H9 (cell line): ENCODE results near the gene HDAC5. TPM values are rescaled to one million over a fixed set of nuclear protein-coding genes. Genes with fewer than 3 reads are reported as not detected.

Experiments
- DNase-seq: peaks from one replicate; pipeline ENCODE4 v3.0.0-alpha.2; 2017
- H2AFZ ChIP-seq: one replicate; pipeline ENCODE4 v1.6.1; 2013; ENCODE audit warnings: mild to moderate bottlenecking, low read length, control low read depth, moderate library complexity
- H2AK5ac ChIP-seq: 2 replicates; pipeline ENCODE4 v1.6.1; 2013; ENCODE audit warnings: low read length, control low read depth, mixed read lengths; ENCODE audit not compliant: insufficient read length
- H2BK120ac ChIP-seq: one replicate; pipeline ENCODE4 v1.6.1; 2013; ENCODE audit warnings: low read depth, mild to moderate bottlenecking, low read length, control low read depth, inconsistent platforms; ENCODE audit not compliant: poor library complexity, severe bottlenecking
- H2BK12ac ChIP-seq: 2 replicates; pipeline ENCODE4 v1.6.1; 2013; ENCODE audit warnings: low read length, control low read depth, mixed read lengths, low read depth; ENCODE audit not compliant: insufficient read length
- H2BK15ac ChIP-seq: 2 replicates; pipeline ENCODE4 v1.6.1; 2013; ENCODE audit warnings: low read depth, low read length, control low read depth
- H2BK20ac ChIP-seq: one replicate; pipeline ENCODE4 v1.6.1; 2013; ENCODE audit warnings: low read depth, mild to moderate bottlenecking, low read length, control low read depth, inconsistent platforms; ENCODE audit not compliant: poor library complexity, severe bottlenecking
- H2BK5ac ChIP-seq: 2 replicates; pipeline ENCODE4 v1.6.1; 2013; ENCODE audit warnings: low read length, control low read depth, mixed read lengths; ENCODE audit not compliant: insufficient read length
- H3K14ac ChIP-seq: 2 replicates; pipeline ENCODE4 v1.6.1; 2013; ENCODE audit warnings: low read length, control low read depth; ENCODE audit not compliant: insufficient read depth
- H3K18ac ChIP-seq: 2 replicates; pipeline ENCODE4 v1.6.1; 2013; ENCODE audit warnings: low read depth, mild to moderate bottlenecking, mixed read lengths, low read length, control low read depth; ENCODE audit not compliant: insufficient read length
- H3K23ac ChIP-seq: 2 replicates; pipeline ENCODE4 v1.6.1; 2013; ENCODE audit warnings: low read length, control low read depth, mixed read lengths, low read depth; ENCODE audit not compliant: insufficient read length
- H3K23me2 ChIP-seq: 2 replicates; pipeline ENCODE4 v1.6.1; 2013; ENCODE audit warnings: low read depth, mild to moderate bottlenecking, mixed read lengths, low read length, control low read depth; ENCODE audit not compliant: insufficient read length, poor library complexity, severe bottlenecking
- H3K27ac ChIP-seq: 2 replicates; pipeline ENCODE4 v1.5.1; 2013; ENCODE audit warnings: low read length, control low read depth, mixed read lengths, low read depth; ENCODE audit not compliant: insufficient read length
- H3K27me3 ChIP-seq: 2 replicates; pipeline ENCODE4 v1.6.1; 2013; ENCODE audit warnings: low read length, control low read depth, inconsistent platforms; ENCODE audit not compliant: insufficient read depth
- H3K4ac ChIP-seq: 2 replicates; pipeline ENCODE4 v1.6.1; 2013; ENCODE audit warnings: low read depth, mild to moderate bottlenecking, control low read depth, inconsistent platforms, low read length, moderate library complexity
- H3K4me1 ChIP-seq: 2 replicates; pipeline ENCODE4 v1.6.1; 2013; ENCODE audit warnings: low read length, control low read depth, inconsistent platforms; ENCODE audit not compliant: insufficient read depth
- H3K4me2 ChIP-seq: 2 replicates; pipeline ENCODE4 v1.6.1; 2013; ENCODE audit warnings: low read length, control low read depth, mixed read lengths; ENCODE audit not compliant: insufficient read length, insufficient read depth
- H3K56ac ChIP-seq: 2 replicates; pipeline ENCODE4 v1.6.1; 2013; ENCODE audit warnings: low read depth, mild to moderate bottlenecking, mixed read lengths, low read length, control low read depth; ENCODE audit not compliant: insufficient read length
- H3K79me1 ChIP-seq: 2 replicates; pipeline ENCODE4 v1.6.1; 2013; ENCODE audit warnings: low read depth, mild to moderate bottlenecking, moderate library complexity, low read length, control low read depth, inconsistent platforms; ENCODE audit not compliant: insufficient read depth, poor library complexity, severe bottlenecking
- H3K79me2 ChIP-seq: 2 replicates; pipeline ENCODE4 v1.6.1; 2013; ENCODE audit warnings: low read length, control low read depth, inconsistent platforms; ENCODE audit not compliant: insufficient read depth
- H3K9ac ChIP-seq: 2 replicates; pipeline ENCODE4 v1.6.1; 2013; ENCODE audit warnings: low read length, control low read depth, mixed read lengths; ENCODE audit not compliant: insufficient read length; ENCODE audit errors: extremely low read depth
- H3K9me3 ChIP-seq: one replicate; pipeline ENCODE4 v1.6.1; 2013; ENCODE audit warnings: low read depth, low read length, inconsistent platforms; ENCODE audit not compliant: control insufficient read depth
- H3T11ph ChIP-seq: one replicate; pipeline ENCODE4 v1.6.1; 2013; ENCODE audit warnings: mild to moderate bottlenecking, low read length, control low read depth, inconsistent platforms
- H4K20me1 ChIP-seq: one replicate; pipeline ENCODE4 v1.6.1; 2013; ENCODE audit not compliant: control insufficient read depth, insufficient read length, insufficient read depth
- H4K5ac ChIP-seq: 2 replicates; pipeline ENCODE4 v1.6.1; 2013; ENCODE audit warnings: low read depth, mild to moderate bottlenecking, mixed read lengths, low read length, control low read depth; ENCODE audit not compliant: insufficient read length
- H4K8ac ChIP-seq: replicated peaks from 2 replicates; pipeline ENCODE4 v1.6.1; 2013; ENCODE audit warnings: low read length, control low read depth, mixed read lengths, low read depth; ENCODE audit not compliant: insufficient read length
- H4K91ac ChIP-seq: 2 replicates; pipeline ENCODE4 v1.6.1; 2013; ENCODE audit warnings: low read depth, mild to moderate bottlenecking, moderate library complexity, mixed read lengths, low read length, control low read depth; ENCODE audit not compliant: insufficient read length
- H3K27ac Mint-ChIP-seq, 3 experiments: 2 replicates in 2 of 3; 3 replicates in 1 of 3; pipeline ENCODE4 v1.8.0; 2020 to 2021; ENCODE audit warnings: mixed read lengths in 3 of 3, mild to moderate bottlenecking in 1 of 3, moderate library complexity in 1 of 3
- H3K27me3 Mint-ChIP-seq: 2 replicates; pipeline ENCODE4 v1.8.0; 2021; ENCODE audit warnings: low read depth, mild to moderate bottlenecking, moderate library complexity, mixed read lengths
- H3K36me3 Mint-ChIP-seq, 3 experiments: 2 replicates in 2 of 3; 3 replicates in 1 of 3; pipeline ENCODE4 v1.8.0; 2020 to 2021; ENCODE audit warnings: low read depth in 3 of 3, mixed read lengths in 3 of 3; ENCODE audit not compliant: insufficient read depth in 1 of 3
- H3K4me1 Mint-ChIP-seq, 2 experiments: 2 replicates each; pipeline ENCODE4 v1.8.0; 2020; ENCODE audit warnings: mixed read lengths in 2 of 2
- H3K4me3 Mint-ChIP-seq, 2 experiments: 2 replicates in 1 of 2; 3 replicates in 1 of 2; pipeline ENCODE4 v1.8.0; 2020 to 2021; ENCODE audit warnings: mild to moderate bottlenecking in 2 of 2, mixed read lengths in 2 of 2, moderate library complexity in 1 of 2
- H3K9me3 Mint-ChIP-seq, 2 experiments: 2 replicates in 1 of 2; 3 replicates in 1 of 2; pipeline ENCODE4 v1.8.0; 2020; ENCODE audit warnings: mild to moderate bottlenecking in 2 of 2, mixed read lengths in 2 of 2, moderate library complexity in 1 of 2
- CTCF ChIP-seq: fragments of 200-600 bp; sonication (generic); conservative IDR thresholded peaks from 3 replicates; pipeline ENCODE4 v1.8.0; 2021; ENCODE audit warnings: antibody characterized with exemption, mild to moderate bottlenecking
- WGBS: extraction: QIAGEN DNeasy Blood & Tissue Kit; methylation state at CpG from one replicate; pipeline ENCODE4 v1.1.7; 2013; ENCODE audit warnings: missing lambda C conversion rate, low lambda C conversion rate, mixed read lengths; ENCODE audit not compliant: insufficient read length; ENCODE audit errors: extremely low coverage; 5-methylcytosine and 5-hydroxymethylcytosine counted together
- total RNA-seq: library from RNA; stranded (reverse); gene quantifications from 2 replicates; pipeline ENCODE4 v1.2.1, GENCODE V29; 2021

The HDAC5 gene
- total RNA-seq, 1 experiment from 2014 or later, result 39.5 TPM

DNA sequence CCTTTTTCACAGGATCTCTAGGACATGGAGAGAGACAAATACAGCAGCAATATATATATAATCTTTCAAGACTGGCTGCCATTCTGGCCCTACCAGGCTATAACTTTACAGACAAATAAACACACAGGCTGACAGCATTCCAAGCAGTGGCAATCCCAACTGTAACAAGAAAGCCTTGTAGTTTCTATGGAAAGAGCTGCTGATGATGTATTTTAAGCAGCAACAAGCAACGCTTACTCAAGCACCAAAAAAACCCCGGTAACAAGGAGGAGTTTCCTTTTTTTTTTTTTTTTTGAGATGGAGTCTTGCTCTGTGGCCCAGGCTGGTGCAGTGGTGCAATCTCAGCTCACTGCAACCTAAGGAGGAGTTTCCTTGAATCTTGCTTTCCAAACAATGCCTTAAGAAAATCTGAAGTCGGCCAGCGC, 80.2 kb downstream of the HDAC5 start:
- H2BK5ac ChIP-seq, result no peak overlapping the region
- no peak overlapping the region for H4K8ac ChIP-seq
- no CpG with 5 or more reads among the region's 4 CpGs for WGBS
- H2BK12ac ChIP-seq, result no peak overlapping the region
- no peak overlapping the region for H4K5ac ChIP-seq
- no peak overlapping the region for H2BK20ac ChIP-seq
- H3K4me2 ChIP-seq, result no peak overlapping the region
- H3K9me3 Mint-ChIP-seq, result no peaks in the 10 kb centered on the region
- H2AFZ ChIP-seq, result no peak overlapping the region
- H3T11ph ChIP-seq, result no peak overlapping the region
- no peak overlapping the region for H3K23ac ChIP-seq
- no peaks in the 10 kb centered on the region for H3K27me3 Mint-ChIP-seq
- no peak overlapping the region for H3K4me3 Mint-ChIP-seq
- H3K14ac ChIP-seq, result no peak overlapping the region
- peaks cover 22 to 48% (median 44%) of the 10 kb centered on the region in 3 experiments for H3K36me3 Mint-ChIP-seq
- H3K79me1 ChIP-seq, result peaks cover 25% of the 10 kb centered on the region
- H3K18ac ChIP-seq, result no peak overlapping the region
- peak overlapping the region in 1 of 3 experiments; percentile 73; a peak in 2 of 7 replicates for H3K27ac Mint-ChIP-seq
- H3K23me2 ChIP-seq, result no peaks in the 10 kb centered on the region
- H3K56ac ChIP-seq, result no peak overlapping the region
- no peaks in the 10 kb centered on the region for H3K4me1 ChIP-seq
- no peaks in the 10 kb centered on the region for H3K27me3 ChIP-seq
- no peak for DNase-seq
- no peak overlapping the region for H2AK5ac ChIP-seq
- H4K91ac ChIP-seq, result no peak overlapping the region
- peaks cover 12% of the 10 kb centered on the region; the same call in 1 of the 2 replicates for H3K79me2 ChIP-seq
- H3K27ac ChIP-seq, result no peak overlapping the region
- H3K9ac ChIP-seq, result no peak overlapping the region
- H3K9me3 ChIP-seq, result no peaks in the 10 kb centered on the region
- no peak overlapping the region for H2BK15ac ChIP-seq
- peaks cover 10 to 19% of the 10 kb centered on the region in 2 experiments for H3K4me1 Mint-ChIP-seq
- H4K20me1 ChIP-seq, result no peaks in the 10 kb centered on the region
- TF ChIP-seq CTCF, result no peak
- H2BK120ac ChIP-seq, result no peak overlapping the region
- no peak overlapping the region for H3K4ac ChIP-seq
